Natural killer cell (primary cell): Measurements from ENCODE around the gene GOLGA8Q. TPM values are rescaled to one million over a fixed set of nuclear protein-coding genes. Genes with fewer than 3 reads are reported as not detected.
"Not testable (repeated sequence)": the region's sequence is repeated elsewhere in the genome, so short reads cannot be mapped to it uniquely, and the experiment has no call there.

ENCODE experiments used
- ATAC-seq, 3 donors: fragments of 150-1000 bp in 2 of 3; fragments of 200-7000 bp in 1 of 3; cut with Tn5 transposase; 1 replicate in 1 of 3; 2 replicates in 2 of 3; pipeline ENCODE4 v1.10.0; 2021; ENCODE audit warnings: mild to moderate bottlenecking in 2 of 3, moderate library complexity in 2 of 3
- DNase-seq, 2 donors: peaks; one replicate each; pipeline versions ENCODE4 v3.0.0 to v3.0.0-alpha.2; 2013 to 2021; ENCODE audit warnings: mixed read lengths in 1 of 2
- H3K27ac ChIP-seq: one replicate; pipeline ENCODE4 v1.5.1; 2013; ENCODE audit warnings: mild to moderate bottlenecking, low read length
- H3K27me3 ChIP-seq: one replicate; pipeline ENCODE4 v1.6.1; 2013; ENCODE audit warnings: low read length; ENCODE audit not compliant: control insufficient read depth, insufficient read depth
- H3K36me3 ChIP-seq: one replicate; pipeline ENCODE4 v1.6.1; 2013; ENCODE audit warnings: low read length; ENCODE audit not compliant: control insufficient read depth, insufficient read depth
- H3K4me1 ChIP-seq: one replicate; pipeline ENCODE4 v1.6.1; 2013; ENCODE audit warnings: low read length; ENCODE audit not compliant: control insufficient read depth, insufficient read depth
- H3K4me3 ChIP-seq: one replicate; pipeline ENCODE4 v1.5.1; 2013; ENCODE audit warnings: low read length
- H3K9me3 ChIP-seq: one replicate; pipeline ENCODE4 v1.6.1; 2013; ENCODE audit warnings: low read length; ENCODE audit not compliant: control insufficient read depth, insufficient read depth
- H3K27ac Mint-ChIP-seq, 2 donors: one replicate each; pipeline ENCODE4 v1.8.0; 2022; ENCODE audit warnings: mild to moderate bottlenecking in 2 of 2, mixed read lengths in 2 of 2, moderate library complexity in 1 of 2
- H3K27me3 Mint-ChIP-seq, 2 donors: one replicate each; pipeline ENCODE4 v1.8.0; 2022; ENCODE audit warnings: low read depth in 2 of 2, mixed read lengths in 2 of 2
- H3K36me3 Mint-ChIP-seq: one replicate; pipeline ENCODE4 v1.8.0; 2022; ENCODE audit warnings: mixed read lengths
- H3K4me1 Mint-ChIP-seq, 2 donors: one replicate each; pipeline ENCODE4 v1.8.0; 2022; ENCODE audit warnings: mixed read lengths in 2 of 2
- H3K4me3 Mint-ChIP-seq: one replicate; pipeline ENCODE4 v1.8.0; 2022; ENCODE audit warnings: mild to moderate bottlenecking, moderate library complexity, mixed read lengths
- H3K9me3 Mint-ChIP-seq, 2 donors: one replicate each; pipeline ENCODE4 v1.8.0; 2022; ENCODE audit warnings: mixed read lengths in 2 of 2
- WGBS: methylation state at CpG from one replicate; pipeline ENCODE4 v1.1.7; 2013; ENCODE audit warnings: missing lambda C conversion rate; ENCODE audit not compliant: insufficient coverage; 5-methylcytosine and 5-hydroxymethylcytosine counted together
- intact Hi-C: fragments of 100-400 bp; cut with micrococcal nuclease; formaldehyde crosslinking; loops from one replicate; pipeline ENCODE4 v1.14.2; 2022
- total RNA-seq, 4 donors: library from RNA; stranded (reverse); fragments of 120-200 nt in 1 of 4; gene quantifications; one replicate each; pipeline versions ENCODE4 v1.2.3 to v1.2.4, GENCODE V29; 2013 to 2022

GOLGA8Q gene, protein sequence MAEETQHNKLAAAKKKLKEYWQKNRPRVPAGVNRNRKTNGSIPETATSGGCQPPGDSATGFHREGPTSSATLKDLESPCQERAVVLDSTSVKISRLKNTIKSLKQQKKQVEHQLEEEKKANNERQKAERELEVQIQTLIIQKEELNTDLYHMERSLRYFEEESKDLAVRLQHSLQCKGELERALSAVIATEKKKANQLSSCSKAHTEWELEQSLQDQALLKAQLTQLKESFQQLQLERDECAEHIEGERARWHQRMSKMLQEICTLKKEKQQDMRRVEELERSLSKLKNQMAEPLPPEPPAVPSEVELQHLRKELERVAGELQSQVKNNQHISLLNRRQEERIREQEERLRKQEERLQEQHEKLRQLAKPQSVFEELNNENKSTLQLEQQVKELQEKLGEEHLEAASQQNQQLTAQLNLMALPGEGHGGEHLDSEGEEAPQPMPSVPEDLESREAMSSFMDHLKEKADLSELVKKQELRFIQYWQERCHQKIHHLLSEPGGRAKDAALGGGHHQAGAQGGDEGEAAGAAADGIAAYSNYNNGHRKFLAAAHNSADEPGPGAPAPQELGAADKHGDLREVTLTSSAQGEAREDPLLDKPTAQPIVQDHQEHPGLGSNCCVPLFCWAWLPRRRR
- total RNA-seq: 10 to 100 TPM in 1 of 3 donors, 1 to 10 TPM in 2; 4.1 to 17.3 (median 8.9) TPM
- 11.0 TPM for total RNA-seq (2013)

DNA sequence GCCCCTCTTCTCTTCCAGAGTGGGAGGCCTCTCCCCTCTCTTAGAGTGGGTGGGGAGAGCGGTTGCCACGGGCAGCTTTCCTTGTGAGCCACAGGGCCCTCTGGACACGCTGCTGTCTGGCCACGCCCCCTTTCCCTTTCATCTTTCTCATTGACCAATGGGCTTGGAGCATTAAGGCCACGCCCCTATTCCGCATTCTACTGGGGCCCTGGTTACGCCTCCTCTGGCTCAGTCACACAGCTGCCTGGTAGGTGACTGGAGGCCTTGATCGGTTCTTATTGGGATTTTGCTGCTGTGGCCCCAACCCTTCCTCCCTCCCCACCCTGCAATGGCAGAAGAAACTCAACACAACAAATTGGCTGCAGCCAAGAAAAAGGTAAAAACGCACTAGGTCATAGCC, at the start of gene GOLGA8Q:
Gene GOLGA8Q (plus strand): TSS at position 301 of the 400 bp plus-strand sequence. CDS start 28 bp downstream, at position 329.
- no CpG with 5 or more reads among the region's 9 CpGs for WGBS
- H3K27me3 Mint-ChIP-seq, H3K27ac Mint-ChIP-seq, H3K36me3 Mint-ChIP-seq, H3K4me1 Mint-ChIP-seq, H3K4me1 ChIP-seq, H3K9me3 ChIP-seq, H3K27me3 ChIP-seq, DNase-seq, ATAC-seq, H3K36me3 ChIP-seq, H3K27ac ChIP-seq, H3K9me3 Mint-ChIP-seq, intact Hi-C loops, H3K4me3 ChIP-seq, H3K4me3 Mint-ChIP-seq: not testable (repeated sequence)

DNA sequence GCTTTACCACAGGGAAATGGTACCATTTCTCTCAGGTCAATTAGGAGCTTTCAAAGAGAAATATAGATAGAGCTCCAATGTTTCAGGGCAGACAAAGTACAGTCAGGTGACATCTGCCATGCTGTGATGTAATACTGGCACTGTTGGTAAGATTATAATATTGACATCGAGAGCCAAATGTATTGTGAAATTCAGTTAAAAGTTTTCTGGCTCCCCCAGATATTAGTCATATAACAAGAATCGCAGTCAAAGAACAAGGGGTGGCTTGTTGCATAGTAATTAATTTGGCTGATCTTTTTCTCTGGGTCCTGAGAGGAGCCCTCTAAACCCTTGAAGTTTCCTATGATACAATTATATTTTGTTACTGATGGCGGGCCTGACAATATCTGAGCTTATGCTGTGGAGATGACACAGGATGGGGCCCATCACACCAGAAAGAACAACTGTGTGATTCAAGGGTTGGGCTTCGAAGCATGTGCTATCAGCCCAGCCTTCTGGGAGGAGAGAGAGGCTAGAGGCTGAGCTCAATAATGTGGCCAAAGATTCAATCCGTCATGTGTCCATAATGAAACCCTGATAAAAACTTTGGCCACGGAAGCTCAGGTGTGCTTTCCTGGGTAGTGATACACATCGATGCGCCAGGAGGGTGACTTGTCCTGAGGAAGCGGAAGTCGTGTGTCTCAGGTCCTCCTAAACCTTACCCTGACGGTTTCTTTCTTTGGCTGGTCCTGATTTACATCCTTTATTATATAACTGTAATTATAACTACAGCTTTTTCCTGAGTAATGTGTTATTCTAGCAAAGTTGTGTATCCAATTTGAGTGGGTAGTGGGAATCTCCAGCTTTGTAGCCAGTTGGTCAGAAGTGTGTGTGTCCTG, 48.7 kb upstream of the GOLGA8Q start:
- H3K9me3 ChIP-seq, DNase-seq, H3K4me3 Mint-ChIP-seq, ATAC-seq, H3K9me3 Mint-ChIP-seq, H3K27me3 Mint-ChIP-seq, intact Hi-C loops, H3K36me3 ChIP-seq, H3K27ac Mint-ChIP-seq, H3K4me1 Mint-ChIP-seq, H3K27ac ChIP-seq, H3K4me3 ChIP-seq, H3K36me3 Mint-ChIP-seq, H3K4me1 ChIP-seq, H3K27me3 ChIP-seq: not testable (repeated sequence)
- no CpG with 5 or more reads among the region's 11 CpGs for WGBS

- H3K4me3 Mint-ChIP-seq, H3K27me3 ChIP-seq, H3K27me3 Mint-ChIP-seq, H3K4me3 ChIP-seq, H3K27ac ChIP-seq, H3K36me3 Mint-ChIP-seq, H3K4me1 ChIP-seq, H3K27ac Mint-ChIP-seq, H3K36me3 ChIP-seq, ATAC-seq, H3K9me3 ChIP-seq, H3K4me1 Mint-ChIP-seq, DNase-seq, H3K9me3 Mint-ChIP-seq, intact Hi-C loops: not testable (repeated sequence)
- 100% methylated on average over 2 of the region's 5 CpGs for WGBS
Observed at GRCh38 chr15:30504162-30504843, 47.5 kb upstream of the GOLGA8Q start.

DNA sequence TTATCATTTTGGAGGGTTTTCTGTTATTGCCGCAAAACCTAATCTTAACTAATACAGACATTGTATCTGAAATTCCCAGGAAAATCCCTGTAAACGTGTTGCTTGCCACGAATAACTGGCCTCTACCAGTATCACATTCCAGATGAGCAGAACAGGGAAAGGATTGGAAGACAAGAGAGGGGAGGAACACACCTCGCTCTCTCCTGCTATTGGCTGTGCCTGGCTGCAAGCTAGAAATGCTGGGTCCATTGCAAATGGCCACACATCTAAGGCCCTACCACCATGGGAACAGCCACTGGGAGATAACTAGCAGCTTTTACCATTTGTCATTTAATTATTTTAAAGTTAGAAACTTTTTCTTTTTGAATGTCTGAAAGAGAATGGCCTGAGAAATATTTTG, 37.3 kb upstream of the GOLGA8Q start:
- H3K27me3 Mint-ChIP-seq, H3K4me3 ChIP-seq, H3K4me3 Mint-ChIP-seq, H3K9me3 Mint-ChIP-seq, DNase-seq, intact Hi-C loops, H3K36me3 ChIP-seq, H3K4me1 Mint-ChIP-seq, H3K27ac Mint-ChIP-seq, H3K27ac ChIP-seq, H3K4me1 ChIP-seq, H3K9me3 ChIP-seq, H3K27me3 ChIP-seq, ATAC-seq, H3K36me3 Mint-ChIP-seq: not testable (repeated sequence)
- WGBS: no CpG with 5 or more reads among the region's 4 CpGs

DNA sequence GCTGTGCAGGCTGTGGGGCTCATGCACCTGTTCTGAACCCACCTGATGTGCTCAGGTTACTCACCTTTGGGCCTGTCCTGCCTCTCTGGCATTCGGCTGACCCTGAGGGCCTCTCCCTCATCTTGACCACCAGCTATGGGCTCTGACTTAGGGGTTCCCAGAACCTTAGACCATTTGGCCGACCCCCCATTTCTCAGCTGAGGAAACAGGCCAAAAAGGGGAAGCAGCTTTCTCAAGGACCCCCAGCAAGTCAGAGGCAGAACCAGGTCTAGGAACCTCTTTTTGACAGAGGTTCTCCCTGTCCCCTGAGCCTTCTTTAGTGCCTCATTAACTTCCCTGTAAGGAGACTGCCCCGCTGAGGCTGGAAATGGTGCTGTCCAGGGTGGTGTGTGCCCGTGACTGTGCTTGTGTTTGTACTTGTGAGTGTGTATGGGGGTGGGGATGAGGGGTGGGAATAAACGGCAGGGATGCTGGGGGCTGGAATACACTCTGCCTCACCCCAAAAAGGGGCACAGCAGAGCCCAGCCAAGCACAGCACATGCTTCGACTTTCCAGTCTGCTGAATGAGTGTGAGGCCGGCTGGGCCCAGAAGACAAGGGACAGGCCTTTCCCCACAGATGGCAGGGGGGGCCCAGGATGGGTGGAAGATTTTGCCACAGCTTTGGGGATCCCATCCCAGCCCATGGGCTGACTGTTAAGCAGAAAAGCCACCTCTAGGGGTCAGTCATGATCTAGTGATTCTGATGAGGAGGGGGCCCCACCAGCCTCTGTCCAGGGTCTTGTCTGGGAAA, 28.2 kb upstream of the GOLGA8Q start:
- H3K36me3 ChIP-seq, H3K27me3 ChIP-seq, H3K9me3 ChIP-seq, H3K4me3 Mint-ChIP-seq, DNase-seq, H3K27ac ChIP-seq, H3K4me3 ChIP-seq, H3K4me1 ChIP-seq, intact Hi-C loops, H3K27me3 Mint-ChIP-seq, ATAC-seq, H3K36me3 Mint-ChIP-seq, H3K9me3 Mint-ChIP-seq, H3K27ac Mint-ChIP-seq, H3K4me1 Mint-ChIP-seq: not testable (repeated sequence)
- WGBS: 71% methylated on average over 3 of the region's 7 CpGs

GRCh38 chr15:30525912-30526311, 25.9 kb upstream of the GOLGA8Q start:
- intact Hi-C loops, H3K9me3 ChIP-seq, H3K9me3 Mint-ChIP-seq, H3K27ac ChIP-seq, H3K4me3 Mint-ChIP-seq, H3K4me1 ChIP-seq, H3K27me3 ChIP-seq, DNase-seq, H3K36me3 Mint-ChIP-seq, H3K36me3 ChIP-seq, H3K4me3 ChIP-seq, H3K27ac Mint-ChIP-seq, ATAC-seq, H3K4me1 Mint-ChIP-seq, H3K27me3 Mint-ChIP-seq: not testable (repeated sequence)
- WGBS: no CpG with 5 or more reads among the region's 4 CpGs

- not testable (repeated sequence) for H3K27ac Mint-ChIP-seq, H3K4me1 Mint-ChIP-seq
Observed at GRCh38 chr15:30529049-30529448, 22.8 kb upstream of the GOLGA8Q start.

More at GRCh38 chr15:30529049-30529448, 22.8 kb upstream of the GOLGA8Q start:
- H3K27me3 ChIP-seq, H3K4me3 Mint-ChIP-seq, H3K27me3 Mint-ChIP-seq, H3K4me3 ChIP-seq, H3K9me3 ChIP-seq, intact Hi-C loops, H3K36me3 ChIP-seq, DNase-seq, H3K36me3 Mint-ChIP-seq, H3K9me3 Mint-ChIP-seq, ATAC-seq, H3K4me1 ChIP-seq, H3K27ac ChIP-seq: not testable (repeated sequence)
- no CpG with 5 or more reads among the region's 3 CpGs for WGBS
